Nephron progenitor cell (in vitro differentiated cells): ENCODE data around the gene AKT2.

Experiments used
- DNase-seq: peaks from one replicate; pipeline ENCODE4 v3.0.0; 2021
- H3K27ac Mint-ChIP-seq: 2 replicates; pipeline ENCODE4 v1.8.0; 2021; ENCODE audit warnings: mild to moderate bottlenecking, moderate library complexity, mixed read lengths
- H3K27me3 Mint-ChIP-seq: 2 replicates; pipeline ENCODE4 v1.8.0; 2021; ENCODE audit warnings: mild to moderate bottlenecking, low read depth, mixed read lengths; ENCODE audit not compliant: poor library complexity
- H3K36me3 Mint-ChIP-seq: 2 replicates; pipeline ENCODE4 v1.8.0; 2021; ENCODE audit warnings: low read depth, mixed read lengths
- H3K4me1 Mint-ChIP-seq: 2 replicates; pipeline ENCODE4 v1.8.0; 2021; ENCODE audit warnings: mixed read lengths
- H3K4me3 Mint-ChIP-seq: 2 replicates; pipeline ENCODE4 v1.8.0; 2021; ENCODE audit warnings: mild to moderate bottlenecking, moderate library complexity, mixed read lengths
- H3K9me3 Mint-ChIP-seq: 2 replicates; pipeline ENCODE4 v1.8.0; 2021; ENCODE audit warnings: mild to moderate bottlenecking, moderate library complexity, mixed read lengths
- TF ChIP-seq, protein P1 (sequence below): fragments of 200-600 bp; sonication (generic); IDR thresholded peaks from 2 replicates; pipeline ENCODE4 v1.5.0; 2021; ENCODE audit warnings: antibody characterized with exemption

Gene AKT2

GRCh38 chr19:40304306-40304705 is 19.2 kb upstream of the AKT2 start:
- no peaks in the 10 kb centered on the region for H3K9me3 Mint-ChIP-seq
- peaks cover 5% of the 10 kb centered on the region for H3K27me3 Mint-ChIP-seq
- H3K36me3 Mint-ChIP-seq = no peaks in the 10 kb centered on the region
- H3K4me3 Mint-ChIP-seq = no peak overlapping the region
- H3K27ac Mint-ChIP-seq = no peak overlapping the region
- H3K4me1 Mint-ChIP-seq = peaks cover 6% of the 10 kb centered on the region
- no peak for DNase-seq
- TF ChIP-seq, protein P1, sequence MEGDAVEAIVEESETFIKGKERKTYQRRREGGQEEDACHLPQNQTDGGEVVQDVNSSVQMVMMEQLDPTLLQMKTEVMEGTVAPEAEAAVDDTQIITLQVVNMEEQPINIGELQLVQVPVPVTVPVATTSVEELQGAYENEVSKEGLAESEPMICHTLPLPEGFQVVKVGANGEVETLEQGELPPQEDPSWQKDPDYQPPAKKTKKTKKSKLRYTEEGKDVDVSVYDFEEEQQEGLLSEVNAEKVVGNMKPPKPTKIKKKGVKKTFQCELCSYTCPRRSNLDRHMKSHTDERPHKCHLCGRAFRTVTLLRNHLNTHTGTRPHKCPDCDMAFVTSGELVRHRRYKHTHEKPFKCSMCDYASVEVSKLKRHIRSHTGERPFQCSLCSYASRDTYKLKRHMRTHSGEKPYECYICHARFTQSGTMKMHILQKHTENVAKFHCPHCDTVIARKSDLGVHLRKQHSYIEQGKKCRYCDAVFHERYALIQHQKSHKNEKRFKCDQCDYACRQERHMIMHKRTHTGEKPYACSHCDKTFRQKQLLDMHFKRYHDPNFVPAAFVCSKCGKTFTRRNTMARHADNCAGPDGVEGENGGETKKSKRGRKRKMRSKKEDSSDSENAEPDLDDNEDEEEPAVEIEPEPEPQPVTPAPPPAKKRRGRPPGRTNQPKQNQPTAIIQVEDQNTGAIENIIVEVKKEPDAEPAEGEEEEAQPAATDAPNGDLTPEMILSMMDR = no peak

- Mint-ChIP-seq H3K9me3 (no peaks in the 10 kb centered on the region), H3K4me1 (peaks cover 6% of the 10 kb centered on the region), H3K4me3 (no peak overlapping the region), H3K27me3 (peaks cover 5% of the 10 kb centered on the region), H3K36me3 (no peaks in the 10 kb centered on the region), H3K27ac (peak overlapping the region; percentile 85)
- DNase-seq = no peak
- TF ChIP-seq, protein P1 = no peak
Observed at GRCh38 chr19:40303765-40304164, 18.6 kb upstream of the AKT2 start.

DNA sequence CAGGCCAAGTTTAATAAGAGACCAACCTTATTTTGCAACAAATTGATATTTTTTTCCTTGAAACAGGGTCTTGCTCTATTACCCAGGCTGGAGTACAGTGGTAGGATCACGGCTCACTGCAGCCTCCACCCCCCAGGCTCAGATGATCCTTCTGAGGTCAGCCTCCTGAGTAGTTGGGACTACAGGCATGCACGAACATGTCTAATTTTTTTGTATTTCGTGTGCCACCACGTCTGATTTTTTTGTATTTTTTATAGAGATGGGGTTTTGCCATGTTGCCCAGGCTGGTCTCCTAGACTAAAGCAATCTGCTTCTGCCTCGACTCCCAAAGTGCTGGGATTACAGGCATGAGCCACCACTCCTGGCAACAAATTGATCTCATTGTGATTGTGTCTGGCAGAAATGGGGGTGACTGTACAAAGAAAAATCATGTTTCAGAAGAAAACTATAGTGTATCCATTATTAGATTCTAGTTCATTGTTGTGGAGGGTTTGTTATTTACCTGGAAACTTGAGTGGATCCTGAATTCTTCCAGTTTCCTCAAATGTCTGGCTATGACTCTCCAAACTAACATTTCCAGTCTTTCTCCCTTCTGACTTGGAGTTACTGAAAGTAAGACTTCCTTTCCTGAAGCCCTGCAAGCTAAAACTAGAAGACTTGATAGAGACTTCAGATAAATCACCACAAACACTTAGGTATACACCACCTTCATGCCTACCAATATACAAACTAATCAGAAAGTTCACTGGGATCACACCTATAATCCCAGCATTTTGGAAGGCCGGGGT is 17.3 kb upstream of the AKT2 start:
- TF ChIP-seq, protein P1 = no peak
- H3K4me1 Mint-ChIP-seq = peaks cover 6% of the 10 kb centered on the region
- DNase-seq = no peak
- H3K4me3 Mint-ChIP-seq = no peak overlapping the region
- no peak overlapping the region for H3K27ac Mint-ChIP-seq
- peaks cover 3% of the 10 kb centered on the region for H3K27me3 Mint-ChIP-seq
- no peaks in the 10 kb centered on the region for H3K9me3 Mint-ChIP-seq
- no peaks in the 10 kb centered on the region for H3K36me3 Mint-ChIP-seq

GRCh38 chr19:40300668-40301067 is 15.5 kb upstream of the AKT2 start:
- Mint-ChIP-seq H3K9me3 (no peaks in the 10 kb centered on the region), H3K4me3 (no peak overlapping the region), H3K27ac (no peak overlapping the region), H3K4me1 (peaks cover 5% of the 10 kb centered on the region), H3K27me3 (peaks cover 3% of the 10 kb centered on the region), H3K36me3 (no peaks in the 10 kb centered on the region)
- DNase-seq = no peak
- TF ChIP-seq, protein P1 = no peak

- TF ChIP-seq, protein P1 = no peak
- H3K4me3 Mint-ChIP-seq = no peak overlapping the region
- H3K27me3 Mint-ChIP-seq = no peaks in the 10 kb centered on the region
- no peak overlapping the region for H3K27ac Mint-ChIP-seq
- DNase-seq = no peak
- no peaks in the 10 kb centered on the region for H3K9me3 Mint-ChIP-seq
- H3K4me1 Mint-ChIP-seq = peaks cover 11% of the 10 kb centered on the region
- no peaks in the 10 kb centered on the region for H3K36me3 Mint-ChIP-seq
Observed at GRCh38 chr19:40298026-40298425, 12.9 kb upstream of the AKT2 start.

DNA sequence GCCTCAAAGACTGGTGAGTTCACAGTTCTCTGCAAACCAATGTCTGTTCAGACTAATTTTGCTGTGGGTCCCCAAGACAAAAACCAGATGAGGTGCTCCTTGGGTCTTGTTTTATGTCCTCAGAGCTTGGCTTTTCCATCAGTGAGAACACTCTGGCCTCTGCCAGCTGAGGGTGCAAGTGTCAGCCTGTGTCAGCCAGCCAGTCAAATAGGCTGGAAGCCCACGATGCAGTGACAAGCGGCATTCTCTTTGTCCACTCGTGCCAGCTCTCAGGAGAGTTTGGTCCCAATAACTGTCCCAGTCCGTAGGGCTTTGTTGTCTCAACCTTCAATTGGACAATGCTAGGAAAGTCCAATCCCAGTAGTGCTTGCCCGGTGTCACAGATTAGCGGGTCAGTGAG is 9.4 kb upstream of the AKT2 start:
- TF ChIP-seq, protein P1 = no peak
- Mint-ChIP-seq H3K4me3 (no peak overlapping the region), H3K4me1 (peaks cover 11% of the 10 kb centered on the region), H3K9me3 (no peaks in the 10 kb centered on the region), H3K27me3 (no peaks in the 10 kb centered on the region), H3K27ac (no peak overlapping the region), H3K36me3 (no peaks in the 10 kb centered on the region)
- no peak for DNase-seq
